ENCODE measurements around the gene SHROOM3.

- TF ChIP-seq CTCF (IDR thresholded peaks at IDR 0.05) (peak; percentile 46 to 77 (median 70)), POLR2AphosphoS5 (IDR thresholded peaks at IDR 0.05) (no peak), POLR2A (IDR thresholded peaks at IDR 0.05) (no peak)
Measured at GRCh38 chr4:76504613-76505465, 69.8 kb downstream of the SHROOM3 start.
